Spleen (tissue), 11 donors: Measurements from ENCODE around the gene DCAF15. TPM values are rescaled to one million over a fixed set of nuclear protein-coding genes. Genes with fewer than 3 reads are reported as not detected.
"Not testable (repeated sequence)": the region's sequence is repeated elsewhere in the genome, so short reads cannot be mapped to it uniquely, and the experiment has no call there.

Source experiments
- DNase-seq: peaks from one replicate; pipeline ENCODE4 v3.0.0-alpha.2; 2020
- H3K27ac ChIP-seq, 8 donors: fragments of 200-600 bp; sonication (generic) in 7 of 8; 1 replicate in 4 of 8; 2 replicates in 4 of 8; pipeline versions ENCODE4 v1.5.0 to v1.8.0; 2016 to 2021; ENCODE audit warnings: inconsistent platforms in 4 of 8, mild to moderate bottlenecking in 4 of 8, moderate library complexity in 1 of 8
- H3K27me3 ChIP-seq, 7 donors: fragments of 200-600 bp; sonication (generic) in 6 of 7; replicated peaks in 1 of 7; 1 replicate in 4 of 7; 2 replicates in 3 of 7; pipeline versions ENCODE4 v1.5.0 to v1.8.0; 2016 to 2021; ENCODE audit warnings: inconsistent platforms in 3 of 7, mild to moderate bottlenecking in 1 of 7
- H3K36me3 ChIP-seq, 6 donors: fragments of 200-600 bp; sonication (generic) in 5 of 6; 1 replicate in 4 of 6; 2 replicates in 2 of 6; pipeline versions ENCODE4 v1.5.0 to v1.8.0; 2016 to 2021; ENCODE audit warnings: inconsistent platforms in 2 of 6
- H3K4me1 ChIP-seq, 6 donors: fragments of 200-600 bp; sonication (generic) in 5 of 6; 1 replicate in 3 of 6; 2 replicates in 3 of 6; pipeline versions ENCODE4 v1.5.0 to v1.8.0; 2016 to 2021; ENCODE audit warnings: inconsistent platforms in 3 of 6
- H3K4me3 ChIP-seq, 8 donors: fragments of 200-600 bp; sonication (generic) in 7 of 8; 1 replicate in 4 of 8; 2 replicates in 4 of 8; pipeline versions ENCODE4 v1.5.0 to v1.8.0; 2016 to 2021; ENCODE audit warnings: inconsistent platforms in 4 of 8, mild to moderate bottlenecking in 4 of 8, moderate library complexity in 2 of 8
- H3K9me3 ChIP-seq, 8 donors: fragments of 200-600 bp; sonication (generic) in 7 of 8; 1 replicate in 4 of 8; 2 replicates in 4 of 8; pipeline versions ENCODE4 v1.5.0 to v1.8.0; 2016 to 2021; ENCODE audit warnings: inconsistent platforms in 4 of 8
- POLR2A ChIP-seq, 3 donors: fragments of 450-650 bp; IDR thresholded peaks; one replicate each; pipeline ENCODE4 v1.5.1; 2017; ENCODE audit warnings: antibody characterized with exemption in 3 of 3, mild to moderate bottlenecking in 1 of 3
- POLR2AphosphoS5 ChIP-seq, 3 donors: sonication (generic); formaldehyde crosslinking; IDR thresholded peaks; one replicate each; pipeline ENCODE4 v1.5.1; 2017; ENCODE audit warnings: antibody characterized with exemption in 3 of 3
- WGBS, 5 donors: extraction: QIAGEN DNeasy Blood & Tissue Kit in 3 of 5; methylation state at CpG; one replicate each; pipeline versions ENCODE4 v1.1.5 to v1.1.7; 2013 to 2018; 5-methylcytosine and 5-hydroxymethylcytosine counted together
- intact Hi-C: fragments of 100-400 bp; cut with DNase I; formaldehyde crosslinking; loops from one replicate; pipeline ENCODE4 v1.15.0; 2023; ENCODE audit warnings: low total_unique reads
- polyA plus RNA-seq, 3 donors: library from polyadenylated mRNA; stranded (reverse); fragments of 200-250 nt; gene quantifications; one replicate each; pipeline ENCODE4 v1.2.1, GENCODE V29; 2013
- total RNA-seq, 7 donors: library from RNA; depleted of rRNA in 3 of 7; stranded (reverse); fragments of >200 nt in 3 of 7; fragmentation: NEBNext Ultra II Directional in 4 of 7; extraction: Animal tissue kit (Norgen Biotek cat#: 25700) in 4 of 7; gene quantifications; one replicate each; pipeline versions ENCODE4 v1.1.0 to v1.2.1, GENCODE V29; 2016 to 2021
- TF ChIP-seq, protein P1 (sequence below), 11 experiments: fragments of 200-600 bp in 7 of 11; fragments of 450-650 bp in 4 of 11; sonication (generic) in 4 of 11; IDR thresholded peaks in 8 of 11; conservative IDR thresholded peaks in 3 of 11; 1 replicate in 7 of 11; 2 replicates in 4 of 11; pipeline versions ENCODE4 v1.4.0 to v1.8.0; 2016 to 2021; ENCODE audit warnings: antibody characterized with exemption in 11 of 11, inconsistent platforms in 4 of 11, mild to moderate bottlenecking in 1 of 11
- donor health status: healthy with polysubstance abuse.
- donor health status: DM: no; HTN: no; CAD: no; lungs with moderate emphysema.
- donor health status: DM: no; HTN: no; CAD: no.
- donor health status: Bipolar disorder and iron deficiency.
- donor health status: healthy.
- donor health status: DM: no; HTN: no; CAD: no.
- donor health status: DM: yes; HTN: yes; CAD: no.

Gene DCAF15
- total and polyA plus RNA-seq, 10 donors = 27.7 to 84.9 (median 46.2) TPM

DNA sequence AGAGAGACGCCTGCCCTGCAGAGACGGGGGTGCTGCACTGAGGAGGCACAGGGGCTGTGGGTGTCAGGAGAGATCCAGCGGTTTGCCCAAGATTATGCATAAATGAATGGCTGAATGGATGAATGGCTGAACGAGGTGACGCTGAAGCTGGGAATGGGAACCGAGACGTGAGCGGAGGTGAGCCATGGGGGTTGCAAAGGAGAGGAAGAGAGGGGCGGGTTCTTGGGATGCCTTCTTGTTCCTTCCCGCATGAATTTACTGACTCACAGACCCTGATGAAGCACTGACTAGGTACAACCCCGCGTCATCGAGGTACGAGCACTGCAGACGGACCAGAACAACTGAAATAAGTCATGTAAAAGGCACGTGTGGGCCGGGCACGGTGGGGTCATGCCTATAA lies 16.7 kb downstream of the DCAF15 start:
- Histone ChIP-seq H3K4me1 (no peaks in the 10 kb centered on the region), H3K36me3 (peaks cover 0 to 100% (median 74%) of the 10 kb centered on the region in 6 donors), H3K9me3 (no peaks in the 10 kb centered on the region), H3K27me3 (no peaks in the 10 kb centered on the region), H3K4me3 (no peak overlapping the region), H3K27ac (no peak overlapping the region)
- WGBS, 5 donors = 93 to 95% (median 94%) methylated on average over 18 of the region's 18 CpGs
- intact Hi-C loops = no loop called here
- TF ChIP-seq POLR2A (IDR thresholded peaks at IDR 0.05) = no peak
- no peak for TF ChIP-seq POLR2AphosphoS5 (IDR thresholded peaks at IDR 0.05)
- TF ChIP-seq, protein P1, sequence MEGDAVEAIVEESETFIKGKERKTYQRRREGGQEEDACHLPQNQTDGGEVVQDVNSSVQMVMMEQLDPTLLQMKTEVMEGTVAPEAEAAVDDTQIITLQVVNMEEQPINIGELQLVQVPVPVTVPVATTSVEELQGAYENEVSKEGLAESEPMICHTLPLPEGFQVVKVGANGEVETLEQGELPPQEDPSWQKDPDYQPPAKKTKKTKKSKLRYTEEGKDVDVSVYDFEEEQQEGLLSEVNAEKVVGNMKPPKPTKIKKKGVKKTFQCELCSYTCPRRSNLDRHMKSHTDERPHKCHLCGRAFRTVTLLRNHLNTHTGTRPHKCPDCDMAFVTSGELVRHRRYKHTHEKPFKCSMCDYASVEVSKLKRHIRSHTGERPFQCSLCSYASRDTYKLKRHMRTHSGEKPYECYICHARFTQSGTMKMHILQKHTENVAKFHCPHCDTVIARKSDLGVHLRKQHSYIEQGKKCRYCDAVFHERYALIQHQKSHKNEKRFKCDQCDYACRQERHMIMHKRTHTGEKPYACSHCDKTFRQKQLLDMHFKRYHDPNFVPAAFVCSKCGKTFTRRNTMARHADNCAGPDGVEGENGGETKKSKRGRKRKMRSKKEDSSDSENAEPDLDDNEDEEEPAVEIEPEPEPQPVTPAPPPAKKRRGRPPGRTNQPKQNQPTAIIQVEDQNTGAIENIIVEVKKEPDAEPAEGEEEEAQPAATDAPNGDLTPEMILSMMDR (IDR thresholded peaks at IDR 0.05 in 8 of 11, conservative IDR thresholded peaks at IDR 0.05 in 3 of 11) = no peak
- no peak for DNase-seq

DNA sequence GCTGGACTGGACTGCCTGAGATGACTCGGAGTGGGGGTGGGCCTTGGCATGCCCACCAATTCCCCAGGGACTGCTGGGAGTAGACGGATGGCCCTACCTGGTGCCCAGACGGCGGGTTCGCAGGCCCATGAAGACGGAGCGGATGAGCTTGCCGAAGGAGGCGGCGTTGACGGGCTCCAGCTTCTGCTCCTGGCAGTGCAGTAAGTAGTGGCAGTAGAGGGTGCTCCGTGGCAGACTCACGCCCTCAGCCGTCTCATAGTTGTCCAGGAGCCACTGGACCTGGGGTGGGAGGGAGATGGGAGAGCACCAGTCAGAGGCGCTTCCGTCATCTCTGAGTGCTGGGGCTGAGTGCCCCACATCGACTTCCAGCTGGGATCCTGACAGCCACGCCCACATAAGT lies 17.6 kb downstream of the DCAF15 start:
- Histone ChIP-seq H3K36me3 (peaks cover 0 to 99% (median 67%) of the 10 kb centered on the region in 6 donors), H3K27ac (no peak overlapping the region), H3K4me3 (no peak overlapping the region), H3K9me3 (no peaks in the 10 kb centered on the region), H3K4me1 (no peaks in the 10 kb centered on the region), H3K27me3 (no peaks in the 10 kb centered on the region)
- DNase-seq = no peak
- 93 to 97% (median 93%) methylated on average over 14 to 18 of the region's 18 CpGs for WGBS, 5 donors
- TF ChIP-seq POLR2A (IDR thresholded peaks at IDR 0.05) (no peak), POLR2AphosphoS5 (IDR thresholded peaks at IDR 0.05) (no peak)
- TF ChIP-seq, protein P1 (IDR thresholded peaks at IDR 0.05 in 8 of 11, conservative IDR thresholded peaks at IDR 0.05 in 3 of 11) = no peak
- intact Hi-C loops = no loop called here

DNA sequence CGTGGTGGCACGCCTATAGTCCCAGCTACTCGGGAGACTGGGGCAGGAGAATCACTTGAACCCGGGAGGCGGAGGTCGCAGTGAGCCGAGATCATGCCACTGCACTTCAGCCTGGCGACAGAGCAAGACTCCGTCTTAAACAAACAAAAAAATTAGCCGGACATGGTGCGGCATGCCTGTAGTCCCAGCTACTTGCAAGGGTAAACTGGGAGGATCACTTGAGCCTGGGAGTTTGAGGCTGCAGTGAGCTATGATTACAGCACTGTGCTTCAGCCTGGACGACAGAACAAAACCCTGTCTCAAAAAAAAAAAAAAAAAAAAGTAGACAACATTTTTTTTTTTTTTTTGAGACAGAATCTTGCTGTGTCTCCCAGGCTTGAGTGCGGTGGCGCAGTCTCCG lies 19.6 kb downstream of the DCAF15 start:
- H3K4me1 ChIP-seq, H3K27me3 ChIP-seq, intact Hi-C loops, H3K9me3 ChIP-seq, H3K27ac ChIP-seq, DNase-seq, H3K4me3 ChIP-seq: not testable (repeated sequence)
- WGBS, 5 donors = 92 to 94% (median 93%) methylated on average over 15 of the region's 15 CpGs
- peaks cover 0 to 99% (median 52%) of the 10 kb centered on the region in 6 donors for H3K36me3 ChIP-seq

DNA sequence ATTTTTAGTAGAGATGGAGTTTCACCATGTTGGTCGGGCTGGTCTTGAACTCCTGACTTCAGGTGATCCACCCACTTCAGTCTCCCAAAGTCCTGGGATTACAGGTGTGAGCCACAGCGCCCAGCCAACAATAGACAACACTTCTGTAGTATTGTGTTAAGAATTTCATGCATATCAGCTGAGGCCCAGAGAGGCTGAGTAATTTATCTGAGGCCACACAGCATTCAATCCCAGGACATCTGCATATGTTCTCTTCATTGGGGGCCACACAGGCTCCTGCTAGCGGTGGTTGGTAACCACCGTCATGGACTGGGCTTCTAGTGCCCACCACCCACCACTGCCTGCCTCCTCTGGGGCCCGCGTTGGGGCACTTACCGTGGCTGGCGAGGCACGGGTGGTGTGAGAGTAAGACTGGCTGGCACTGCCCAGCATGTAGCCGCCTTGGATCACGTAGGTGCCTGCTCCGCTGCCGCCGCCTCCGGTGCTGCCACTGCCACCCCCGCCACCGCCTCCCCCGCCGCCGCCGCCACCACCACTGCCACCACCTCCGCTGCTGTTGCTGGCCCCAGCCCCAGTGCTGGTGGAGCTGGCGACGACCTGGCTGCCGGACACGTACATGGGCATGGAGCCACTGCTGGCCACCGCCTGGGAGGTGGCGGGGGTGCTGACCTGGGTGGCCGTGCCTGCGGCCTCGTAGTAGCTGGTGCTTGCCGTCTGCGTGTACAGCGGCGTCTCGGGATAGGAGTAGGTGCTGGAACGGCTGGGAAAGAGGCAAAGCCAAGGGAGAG lies 20.3 kb downstream of the DCAF15 start:
- DNase-seq = no peak
- Histone ChIP-seq H3K36me3 (peaks cover 0 to 99% (median 45%) of the 10 kb centered on the region in 6 donors), H3K9me3 (no peaks in the 10 kb centered on the region), H3K4me3 (no peak overlapping the region), H3K27me3 (no peaks in the 10 kb centered on the region), H3K27ac (no peak overlapping the region), H3K4me1 (peaks cover 0 to under 1% (median 0%) of the 10 kb centered on the region in 6 donors)
- WGBS, 5 donors = 93 to 98% (median 96%) methylated on average over 31 to 37 of the region's 37 CpGs
- TF ChIP-seq POLR2AphosphoS5 (IDR thresholded peaks at IDR 0.05) = peak in 1 of 3 donors; percentile 44
- TF ChIP-seq, protein P1 (IDR thresholded peaks at IDR 0.05 in 8 of 11, conservative IDR thresholded peaks at IDR 0.05 in 3 of 11) = no peak
- intact Hi-C loops = no loop called here

DNA sequence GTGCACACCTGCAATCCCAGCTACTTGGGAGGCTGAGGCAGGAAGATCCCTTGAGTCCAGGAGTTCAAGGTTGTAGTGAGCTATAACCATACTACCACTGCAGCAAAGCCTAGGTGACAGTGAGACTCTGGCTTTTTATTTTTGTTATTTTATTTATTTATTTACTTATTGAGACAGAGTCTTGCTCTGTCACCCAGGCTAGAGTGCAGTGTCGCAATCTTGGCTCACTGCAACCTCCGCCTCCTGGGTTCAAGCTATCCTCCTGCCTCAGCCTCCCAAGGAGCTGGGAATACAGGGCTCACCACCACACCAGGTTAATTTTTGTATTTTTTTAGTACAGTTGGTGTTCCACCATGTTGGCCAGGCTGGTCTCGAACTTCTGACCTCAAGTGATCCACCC lies 21.2 kb downstream of the DCAF15 start:
- H3K27ac ChIP-seq, H3K27me3 ChIP-seq, DNase-seq, H3K4me1 ChIP-seq, intact Hi-C loops, H3K4me3 ChIP-seq, H3K9me3 ChIP-seq: not testable (repeated sequence)
- peaks cover 0 to 94% (median 36%) of the 10 kb centered on the region in 6 donors for H3K36me3 ChIP-seq
- WGBS, 5 donors = 91 to 99% (median 96%) methylated on average over 3 of the region's 3 CpGs
